ENCODE data around the gene CYP2E1.

DNA sequence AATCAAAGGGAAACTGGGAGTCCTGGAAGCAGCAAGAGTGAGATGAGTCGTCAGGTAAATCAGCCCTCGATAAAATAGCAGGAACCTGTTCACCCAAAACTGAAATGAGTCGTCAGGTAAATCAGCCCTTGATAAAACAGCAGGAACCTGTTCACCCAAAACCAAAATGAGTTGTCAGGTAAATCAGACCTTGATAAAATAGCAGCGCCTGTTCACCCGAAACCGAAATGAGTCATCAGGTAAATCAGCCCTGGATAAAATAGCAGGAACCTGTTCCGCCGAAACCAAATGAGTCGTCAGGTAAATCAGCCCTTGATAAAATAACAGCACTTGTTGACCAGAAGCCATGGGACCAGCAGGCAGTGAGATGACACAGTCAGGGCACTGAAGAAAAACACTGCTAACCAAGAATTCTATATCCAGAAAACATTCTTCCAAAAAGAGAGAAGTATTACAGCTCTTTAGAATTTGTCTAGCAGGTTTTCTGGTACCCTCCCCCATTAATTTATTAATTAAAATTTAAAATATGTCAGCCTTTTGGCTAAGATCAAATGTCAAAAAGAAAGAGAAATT, 3.4 kb upstream of the CYP2E1 start:
- TF ChIP-seq, protein P1, sequence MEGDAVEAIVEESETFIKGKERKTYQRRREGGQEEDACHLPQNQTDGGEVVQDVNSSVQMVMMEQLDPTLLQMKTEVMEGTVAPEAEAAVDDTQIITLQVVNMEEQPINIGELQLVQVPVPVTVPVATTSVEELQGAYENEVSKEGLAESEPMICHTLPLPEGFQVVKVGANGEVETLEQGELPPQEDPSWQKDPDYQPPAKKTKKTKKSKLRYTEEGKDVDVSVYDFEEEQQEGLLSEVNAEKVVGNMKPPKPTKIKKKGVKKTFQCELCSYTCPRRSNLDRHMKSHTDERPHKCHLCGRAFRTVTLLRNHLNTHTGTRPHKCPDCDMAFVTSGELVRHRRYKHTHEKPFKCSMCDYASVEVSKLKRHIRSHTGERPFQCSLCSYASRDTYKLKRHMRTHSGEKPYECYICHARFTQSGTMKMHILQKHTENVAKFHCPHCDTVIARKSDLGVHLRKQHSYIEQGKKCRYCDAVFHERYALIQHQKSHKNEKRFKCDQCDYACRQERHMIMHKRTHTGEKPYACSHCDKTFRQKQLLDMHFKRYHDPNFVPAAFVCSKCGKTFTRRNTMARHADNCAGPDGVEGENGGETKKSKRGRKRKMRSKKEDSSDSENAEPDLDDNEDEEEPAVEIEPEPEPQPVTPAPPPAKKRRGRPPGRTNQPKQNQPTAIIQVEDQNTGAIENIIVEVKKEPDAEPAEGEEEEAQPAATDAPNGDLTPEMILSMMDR (IDR thresholded peaks at IDR 0.05): no peak
- TF ChIP-seq ZFX (IDR thresholded peaks at IDR 0.05; ENCODE audit: borderline replicate concordance): no peak
